ENCODE measurements around the gene BSN. TPM values are rescaled to one million over a fixed set of nuclear protein-coding genes. Genes with fewer than 3 reads are reported as not detected.

Gene BSN
- total and polyA plus RNA-seq, 2 donors (not counting 3 experiments of a cell fraction or from before 2014, with no cell fraction given): 0.04 to 0.27 TPM

DNA sequence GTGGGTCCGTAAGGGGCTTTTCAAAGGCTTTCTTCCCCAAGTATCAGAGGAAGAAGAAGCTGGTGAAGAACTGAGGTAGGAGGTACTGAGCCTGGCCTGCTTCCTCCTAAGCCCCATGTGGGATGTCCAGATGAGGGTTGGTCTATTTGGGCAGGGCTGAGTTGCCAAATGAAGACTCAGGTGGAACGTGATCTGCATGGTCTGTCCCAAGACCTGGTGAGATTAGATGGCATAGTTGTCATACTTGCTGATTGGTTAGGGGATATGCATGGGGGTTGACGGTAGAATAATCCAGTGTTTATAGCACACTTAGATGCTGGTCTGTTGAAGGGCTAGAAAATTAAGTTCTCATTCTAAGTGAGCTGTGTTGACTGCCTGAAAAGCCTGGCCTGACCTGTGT, 36.3 kb upstream of the BSN start:
- H3K4me1 ChIP-seq (ENCODE audit: control insufficient read depth, extremely low read depth, insufficient read depth, low read length): no peaks in the 10 kb centered on the region
- no TSS peak for BruUV-seq (replicated peaks)
- no peak overlapping the region for H3K9ac ChIP-seq (replicated peaks; ENCODE audit: extremely low read depth, insufficient read depth, low read length)
- no peak for FAIRE-seq
- dilution Hi-C loops (cut with MboI; ENCODE audit: extremely low pct_ligation_motif_present, low sequenced_read_pairs): no loop called here
- H4K20me1 ChIP-seq (replicated peaks; ENCODE audit: control insufficient read depth, extremely low read depth, insufficient read depth, low read length): peaks cover 2% of the 10 kb centered on the region
- H3K36me3 ChIP-seq (ENCODE audit: control insufficient read depth in 2 of 2, extremely low read depth in 1 of 2, insufficient read depth in 2 of 2, low read length in 2 of 2): peaks cover 2 to 9% of the 10 kb centered on the region in 2 experiments
- intact Hi-C loops (cut with micrococcal nuclease): no loop called here
- H2AFZ ChIP-seq (ENCODE audit: low read depth, low read length): no peak overlapping the region
- ChIA-PET CTCF (interaction anchor here (0.5 to 0.9 kb wide), 3 partner anchors 9 to 308 kb away, joined by 3 to 4 read pairs (median 3); no protein-coding TSS in a partner anchor), POLR2A (no interaction called here)
- no peak overlapping the region for H3K27ac ChIP-seq (ENCODE audit: insufficient read depth, low read depth, low read length)
- no peaks in the 10 kb centered on the region for H3K79me2 ChIP-seq (ENCODE audit: control insufficient read depth, insufficient read depth, low read length)
- H3K27me3 ChIP-seq (ENCODE audit: control insufficient read depth in 2 of 2, insufficient read depth in 2 of 2, low read length in 2 of 2): no peaks in the 10 kb centered on the region
- H3K4me2 ChIP-seq (ENCODE audit: insufficient read depth, low read length): no peak overlapping the region
- TF ChIP-seq JUN (IDR thresholded peaks at IDR 0.05; ENCODE audit: borderline replicate concordance, insufficient read depth, insufficient read length, low read depth) (no peak), POLR2A (IDR thresholded peaks at IDR 0.05; ENCODE audit: low read depth, low read length) (no peak), FOS (IDR thresholded peaks at IDR 0.05; ENCODE audit: borderline replicate concordance, insufficient read depth, low read length) (no peak), GATA2 (IDR thresholded peaks at IDR 0.05; ENCODE audit: insufficient read depth, insufficient read length, low read depth, low read length) (no peak), MYC (IDR thresholded peaks at IDR 0.05; ENCODE audit: low read depth, low read length) (no peak), POLR2AphosphoS5 (IDR thresholded peaks at IDR 0.05; ENCODE audit: insufficient read depth, low read depth, low read length) (no peak), EZH2 (IDR thresholded peaks at IDR 0.05; ENCODE audit: borderline replicate concordance, low read depth, low read length, severe bottlenecking) (no peak)
- TF ChIP-seq, protein P1, sequence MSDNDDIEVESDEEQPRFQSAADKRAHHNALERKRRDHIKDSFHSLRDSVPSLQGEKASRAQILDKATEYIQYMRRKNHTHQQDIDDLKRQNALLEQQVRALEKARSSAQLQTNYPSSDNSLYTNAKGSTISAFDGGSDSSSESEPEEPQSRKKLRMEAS (IDR thresholded peaks at IDR 0.05; ENCODE audit: insufficient read depth, insufficient read length): no peak
- TF ChIP-seq, protein P2, sequence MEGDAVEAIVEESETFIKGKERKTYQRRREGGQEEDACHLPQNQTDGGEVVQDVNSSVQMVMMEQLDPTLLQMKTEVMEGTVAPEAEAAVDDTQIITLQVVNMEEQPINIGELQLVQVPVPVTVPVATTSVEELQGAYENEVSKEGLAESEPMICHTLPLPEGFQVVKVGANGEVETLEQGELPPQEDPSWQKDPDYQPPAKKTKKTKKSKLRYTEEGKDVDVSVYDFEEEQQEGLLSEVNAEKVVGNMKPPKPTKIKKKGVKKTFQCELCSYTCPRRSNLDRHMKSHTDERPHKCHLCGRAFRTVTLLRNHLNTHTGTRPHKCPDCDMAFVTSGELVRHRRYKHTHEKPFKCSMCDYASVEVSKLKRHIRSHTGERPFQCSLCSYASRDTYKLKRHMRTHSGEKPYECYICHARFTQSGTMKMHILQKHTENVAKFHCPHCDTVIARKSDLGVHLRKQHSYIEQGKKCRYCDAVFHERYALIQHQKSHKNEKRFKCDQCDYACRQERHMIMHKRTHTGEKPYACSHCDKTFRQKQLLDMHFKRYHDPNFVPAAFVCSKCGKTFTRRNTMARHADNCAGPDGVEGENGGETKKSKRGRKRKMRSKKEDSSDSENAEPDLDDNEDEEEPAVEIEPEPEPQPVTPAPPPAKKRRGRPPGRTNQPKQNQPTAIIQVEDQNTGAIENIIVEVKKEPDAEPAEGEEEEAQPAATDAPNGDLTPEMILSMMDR (IDR thresholded peaks at IDR 0.05; ENCODE audit: extremely low read depth in 1 of 2, insufficient read depth in 1 of 2, low read depth in 1 of 2, low read length in 2 of 2): no peak
- no peak for DNase-seq (ENCODE audit: low read depth, low spot score)
- H3K9me1 ChIP-seq (replicated peaks; ENCODE audit: control insufficient read depth, extremely low read depth, insufficient read depth, low read length): no peaks in the 10 kb centered on the region
- no peak overlapping the region for H3K4me3 ChIP-seq (replicated peaks in 1 of 3; ENCODE audit: insufficient read depth in 1 of 3, low read depth in 1 of 3, low read length in 3 of 3)
- no peaks in the 10 kb centered on the region for H3K9me3 ChIP-seq (replicated peaks; ENCODE audit: control insufficient read depth, insufficient read depth, low read length)

All from endothelial cell of umbilical vein (primary cell).